ENCODE measurements around the gene DEGS1.

DEGS1 gene

DNA sequence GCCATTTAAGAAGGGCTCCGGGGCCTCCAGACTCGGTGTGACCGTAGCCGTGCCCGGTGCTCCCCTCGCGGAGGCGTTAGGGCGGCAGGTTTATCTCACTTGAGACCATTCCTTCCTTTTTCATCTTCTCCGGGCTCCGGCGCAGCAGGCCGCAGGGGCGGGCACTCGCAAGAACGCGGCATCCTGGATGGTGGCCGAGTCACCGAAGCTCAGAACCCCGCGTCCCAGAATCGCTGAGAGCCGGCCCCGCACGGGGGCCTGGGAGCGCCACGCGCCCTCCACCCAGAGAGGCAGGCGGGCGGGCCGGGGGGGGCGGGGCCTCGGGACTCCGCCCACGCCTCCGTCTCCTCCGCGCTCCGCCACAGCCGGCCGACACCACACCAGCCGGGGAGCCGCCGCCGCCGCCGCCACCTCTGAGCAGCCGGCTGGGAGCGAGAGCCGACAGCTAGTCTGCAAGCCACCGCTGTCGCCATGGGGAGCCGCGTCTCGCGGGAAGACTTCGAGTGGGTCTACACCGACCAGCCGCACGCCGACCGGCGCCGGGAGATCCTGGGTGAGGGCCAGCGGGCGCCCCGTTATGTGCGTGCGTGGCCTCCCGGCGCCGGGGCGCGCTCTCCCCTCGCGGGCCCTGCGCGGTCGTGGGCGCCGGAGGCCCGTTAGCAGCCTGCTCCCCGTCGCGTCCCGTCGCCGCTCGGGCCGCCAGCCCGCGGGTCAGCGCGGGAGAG, at the start of gene DEGS1:
Gene DEGS1, plus strand, starts transcription at position 375 of the 725 bp plus-strand sequence. Its CDS starts 97 bp downstream, at position 472.
- TF ChIP-seq, protein P1, sequence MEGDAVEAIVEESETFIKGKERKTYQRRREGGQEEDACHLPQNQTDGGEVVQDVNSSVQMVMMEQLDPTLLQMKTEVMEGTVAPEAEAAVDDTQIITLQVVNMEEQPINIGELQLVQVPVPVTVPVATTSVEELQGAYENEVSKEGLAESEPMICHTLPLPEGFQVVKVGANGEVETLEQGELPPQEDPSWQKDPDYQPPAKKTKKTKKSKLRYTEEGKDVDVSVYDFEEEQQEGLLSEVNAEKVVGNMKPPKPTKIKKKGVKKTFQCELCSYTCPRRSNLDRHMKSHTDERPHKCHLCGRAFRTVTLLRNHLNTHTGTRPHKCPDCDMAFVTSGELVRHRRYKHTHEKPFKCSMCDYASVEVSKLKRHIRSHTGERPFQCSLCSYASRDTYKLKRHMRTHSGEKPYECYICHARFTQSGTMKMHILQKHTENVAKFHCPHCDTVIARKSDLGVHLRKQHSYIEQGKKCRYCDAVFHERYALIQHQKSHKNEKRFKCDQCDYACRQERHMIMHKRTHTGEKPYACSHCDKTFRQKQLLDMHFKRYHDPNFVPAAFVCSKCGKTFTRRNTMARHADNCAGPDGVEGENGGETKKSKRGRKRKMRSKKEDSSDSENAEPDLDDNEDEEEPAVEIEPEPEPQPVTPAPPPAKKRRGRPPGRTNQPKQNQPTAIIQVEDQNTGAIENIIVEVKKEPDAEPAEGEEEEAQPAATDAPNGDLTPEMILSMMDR (IDR thresholded peaks at IDR 0.05; ENCODE audit: control insufficient read depth, extremely low read depth, insufficient read depth) = 0 out of 2 replicates have a peak, but pooled peaks have one; percentile 7
- peak within 1 kb of the TSS; percentile 97 for H3K4me3 ChIP-seq (ENCODE audit: low read depth, low read length)
- DNase-seq (ENCODE audit: low read depth) = peak; percentile 82

DNA sequence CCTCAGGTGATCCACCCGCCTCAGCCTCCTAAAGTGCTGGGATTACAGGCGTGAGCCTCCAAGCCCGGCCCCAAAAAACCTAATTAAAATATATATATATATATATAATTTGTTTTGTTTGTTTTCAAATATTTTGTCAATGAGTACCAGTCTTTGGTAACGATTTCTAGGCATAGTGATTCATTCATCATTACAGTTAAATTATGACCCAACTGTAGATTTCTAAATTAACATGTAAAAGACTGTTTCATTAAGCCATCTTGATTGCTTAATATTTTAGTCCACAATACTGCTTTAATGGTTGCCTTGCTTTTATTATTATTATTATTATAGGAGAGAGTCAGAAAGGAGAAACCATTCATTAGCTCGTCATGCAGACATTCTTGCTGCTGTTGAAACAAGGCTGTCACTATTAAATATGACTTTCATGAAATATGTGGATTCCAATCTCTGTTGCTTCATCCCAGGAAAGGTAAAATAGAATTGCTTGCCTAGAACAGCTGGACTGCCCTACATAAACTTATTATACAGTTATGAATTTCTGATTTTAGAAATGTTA, 49.2 kb upstream of the DEGS1 start:
- no peak overlapping the region for H3K4me3 ChIP-seq (ENCODE audit: low read depth, low read length)
- DNase-seq (ENCODE audit: low read depth) = no peak
- TF ChIP-seq, protein P1 (IDR thresholded peaks at IDR 0.05; ENCODE audit: control insufficient read depth, extremely low read depth, insufficient read depth) = no peak

DNA sequence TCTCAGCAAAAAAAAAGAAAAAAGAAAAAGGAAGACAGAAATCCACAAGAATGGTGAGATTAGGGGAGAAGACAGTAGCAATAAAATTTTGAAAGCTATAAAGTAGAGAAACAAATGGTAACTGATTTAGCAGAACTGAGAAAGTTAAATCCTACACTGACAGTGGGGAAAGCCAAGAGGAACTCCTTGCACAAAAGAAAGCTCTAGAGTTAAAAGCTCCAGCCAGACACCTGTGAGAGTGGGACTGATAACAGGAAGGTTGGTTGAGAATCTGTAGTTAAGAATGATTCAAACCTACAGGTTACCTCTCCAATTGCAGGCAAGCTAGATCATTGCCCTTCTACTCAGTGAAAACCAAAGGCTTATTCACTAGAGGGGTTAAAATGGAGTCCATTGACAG, 45.5 kb upstream of the DEGS1 start:
- H3K4me3 ChIP-seq (ENCODE audit: low read depth, low read length) = no peak overlapping the region
- TF ChIP-seq, protein P1 (IDR thresholded peaks at IDR 0.05; ENCODE audit: control insufficient read depth, extremely low read depth, insufficient read depth) = no peak
- DNase-seq (ENCODE audit: low read depth) = no peak

DNA sequence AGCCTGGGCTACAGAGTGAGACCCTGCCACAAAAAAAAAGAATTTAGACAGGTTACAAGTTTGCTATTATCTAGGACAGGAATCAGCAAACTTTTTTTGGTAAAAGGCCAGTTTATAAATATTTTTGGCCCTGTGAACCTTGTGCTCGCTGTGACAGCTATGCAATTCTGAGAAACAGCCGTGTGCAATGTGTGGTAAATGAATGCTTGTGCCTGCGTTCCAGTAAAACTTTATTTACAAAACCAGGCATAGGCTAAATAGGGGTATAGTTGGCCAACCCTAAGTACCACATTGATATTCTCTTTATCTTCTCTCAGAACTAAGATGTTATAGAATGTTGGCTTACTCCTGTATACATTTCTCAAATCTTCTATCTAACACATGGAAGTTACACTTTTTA, 44.8 kb upstream of the DEGS1 start:
- TF ChIP-seq, protein P1 (IDR thresholded peaks at IDR 0.05; ENCODE audit: control insufficient read depth, extremely low read depth, insufficient read depth) = no peak
- H3K4me3 ChIP-seq (ENCODE audit: low read depth, low read length) = no peak overlapping the region
- DNase-seq (ENCODE audit: low read depth) = no peak

DNA sequence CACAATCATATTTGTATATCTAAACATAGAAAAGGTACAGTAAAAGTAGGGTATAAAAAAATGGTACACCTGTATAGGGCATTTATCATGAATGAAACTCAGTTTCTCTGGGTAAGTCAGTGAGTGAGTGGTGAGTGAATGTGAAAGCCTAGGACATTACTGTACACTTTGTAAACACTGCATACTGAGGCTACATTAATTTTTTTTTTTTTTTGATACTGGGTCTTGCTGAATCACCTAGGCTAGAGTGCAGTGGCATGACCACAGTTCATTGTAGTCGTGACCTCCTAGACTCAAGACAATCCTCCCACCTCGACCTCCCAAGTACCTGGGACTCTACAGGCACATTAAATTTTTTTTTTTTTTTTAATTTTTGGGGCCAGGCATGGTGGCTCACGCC, 41.3 kb upstream of the DEGS1 start:
- no peak for DNase-seq (ENCODE audit: low read depth)
- TF ChIP-seq, protein P1 (IDR thresholded peaks at IDR 0.05; ENCODE audit: control insufficient read depth, extremely low read depth, insufficient read depth) = no peak
- H3K4me3 ChIP-seq (ENCODE audit: low read depth, low read length) = no peak overlapping the region

DNA sequence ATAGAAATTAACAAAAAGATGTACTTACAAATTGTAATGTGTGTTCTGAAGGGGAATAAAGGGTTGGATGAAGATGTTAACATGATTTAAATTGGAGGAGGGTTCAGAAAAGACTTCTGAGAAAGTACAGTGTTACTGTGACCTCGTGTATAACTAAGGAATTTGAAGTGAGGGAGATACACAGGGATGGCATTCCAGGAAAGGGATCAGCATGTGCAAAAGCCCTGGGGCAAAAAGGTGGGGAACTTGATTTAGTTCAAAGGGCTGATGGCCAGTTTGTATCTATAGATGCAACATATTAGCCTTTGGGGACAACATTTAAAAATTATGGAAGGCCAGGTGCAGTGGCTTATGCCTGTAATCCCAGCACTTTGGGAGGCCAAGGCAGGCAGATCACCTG, 33.3 kb upstream of the DEGS1 start:
- DNase-seq (ENCODE audit: low read depth) = no peak
- no peak overlapping the region for H3K4me3 ChIP-seq (ENCODE audit: low read depth, low read length)
- TF ChIP-seq, protein P1 (IDR thresholded peaks at IDR 0.05; ENCODE audit: control insufficient read depth, extremely low read depth, insufficient read depth) = no peak
